ENCODE results near the gene CAPZB.

GRCh38 chr1:19324665-19324990, 160.7 kb downstream of the CAPZB start:
- TF ChIP-seq JUN (IDR thresholded peaks at IDR 0.05) (no peak), ELK1 (IDR thresholded peaks at IDR 0.05; ENCODE audit: low read depth, low read length) (no peak), CBX8 (IDR thresholded peaks at IDR 0.05) (no peak), POLR2A (IDR thresholded peaks at IDR 0.05; ENCODE audit: low read length) (no peak), CHD4 (IDR thresholded peaks at IDR 0.05; ENCODE audit: borderline replicate concordance) (no peak), MAX (IDR thresholded peaks at IDR 0.05) (no peak), EP300 (IDR thresholded peaks at IDR 0.05) (no peak), MYC (IDR thresholded peaks at IDR 0.05; ENCODE audit: borderline replicate concordance, low read length) (no peak)
- TF ChIP-seq, protein P1, sequence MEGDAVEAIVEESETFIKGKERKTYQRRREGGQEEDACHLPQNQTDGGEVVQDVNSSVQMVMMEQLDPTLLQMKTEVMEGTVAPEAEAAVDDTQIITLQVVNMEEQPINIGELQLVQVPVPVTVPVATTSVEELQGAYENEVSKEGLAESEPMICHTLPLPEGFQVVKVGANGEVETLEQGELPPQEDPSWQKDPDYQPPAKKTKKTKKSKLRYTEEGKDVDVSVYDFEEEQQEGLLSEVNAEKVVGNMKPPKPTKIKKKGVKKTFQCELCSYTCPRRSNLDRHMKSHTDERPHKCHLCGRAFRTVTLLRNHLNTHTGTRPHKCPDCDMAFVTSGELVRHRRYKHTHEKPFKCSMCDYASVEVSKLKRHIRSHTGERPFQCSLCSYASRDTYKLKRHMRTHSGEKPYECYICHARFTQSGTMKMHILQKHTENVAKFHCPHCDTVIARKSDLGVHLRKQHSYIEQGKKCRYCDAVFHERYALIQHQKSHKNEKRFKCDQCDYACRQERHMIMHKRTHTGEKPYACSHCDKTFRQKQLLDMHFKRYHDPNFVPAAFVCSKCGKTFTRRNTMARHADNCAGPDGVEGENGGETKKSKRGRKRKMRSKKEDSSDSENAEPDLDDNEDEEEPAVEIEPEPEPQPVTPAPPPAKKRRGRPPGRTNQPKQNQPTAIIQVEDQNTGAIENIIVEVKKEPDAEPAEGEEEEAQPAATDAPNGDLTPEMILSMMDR (IDR thresholded peaks at IDR 0.05), result no peak

Data from A549 (cell line).